Endothelial cell of umbilical vein (primary cell): Measurements from ENCODE around the gene PCID2. TPM values are rescaled to one million over a fixed set of nuclear protein-coding genes. Genes with fewer than 3 reads are reported as not detected.

Experiments
- BruUV-seq: library from RNA; stranded (reverse); fragments of 400-500 nt; replicated peaks from 2 replicates; lab custom pipeline; 2021; lab: Mats Ljungman, UMichigan
- CTCF ChIA-PET: fragments of 300-600, 350-600 bp; sonication (Branson Sonifier 250); formaldehyde crosslinking; loops from one replicate; lab custom pipeline; 2021; ENCODE audit warnings: antibody characterized with exemption, inconsistent platforms; lab: Charles Lee
- POLR2A ChIA-PET: fragments of 300-600, 350-600 bp; sonication (Branson Sonifier 250); formaldehyde crosslinking; loops from one replicate; lab custom pipeline; 2021; ENCODE audit warnings: antibody characterized with exemption, inconsistent platforms; lab: Charles Lee
- DNase-seq: peaks from one replicate; pipeline ENCODE4 v3.0.0-alpha.2; 2011; ENCODE audit warnings: low read depth, low spot score
- FAIRE-seq: peaks from 2 replicates; lab custom pipeline; 2011; peaks lifted over from hg19 to GRCh38; lab: Jason Lieb, UNC
- H2AFZ ChIP-seq: 2 replicates; pipeline ENCODE4 v1.6.0; 2012; ENCODE audit warnings: low read depth, low read length, control low read depth, inconsistent platforms
- H3K27ac ChIP-seq: 2 replicates; pipeline ENCODE4 v1.5.1; 2011; ENCODE audit warnings: low read depth, mild to moderate bottlenecking, control low read depth, low read length, moderate library complexity; ENCODE audit not compliant: insufficient read depth
- H3K27me3 ChIP-seq, 2 experiments: 2 replicates each; pipeline versions ENCODE4 v1.6.0 to v1.6.1; 2011; ENCODE audit warnings: low read length in 2 of 2, mixed read lengths in 1 of 2; ENCODE audit not compliant: control insufficient read depth in 2 of 2, insufficient read depth in 2 of 2
- H3K36me3 ChIP-seq, 2 experiments: 2 replicates in 1 of 2; 3 replicates in 1 of 2; pipeline ENCODE4 v1.5.1; 2011; ENCODE audit warnings: low read length in 2 of 2, mild to moderate bottlenecking in 1 of 2, moderate library complexity in 1 of 2; ENCODE audit not compliant: control insufficient read depth in 2 of 2, insufficient read depth in 2 of 2; ENCODE audit errors: extremely low read depth in 1 of 2
- H3K4me1 ChIP-seq: 3 replicates; pipeline ENCODE4 v1.5.1; 2011; ENCODE audit warnings: mild to moderate bottlenecking, low read length; ENCODE audit not compliant: control insufficient read depth, insufficient read depth; ENCODE audit errors: extremely low read depth
- H3K4me2 ChIP-seq: 2 replicates; pipeline ENCODE4 v1.6.1; 2011; ENCODE audit warnings: low read length, control low read depth, mixed read lengths; ENCODE audit not compliant: insufficient read depth
- H3K4me3 ChIP-seq, 3 experiments: fragments of 200-600 bp in 1 of 3; sonication (generic), shearing (Covaris generic) in 1 of 3; replicated peaks in 1 of 3; 2 replicates each; pipeline ENCODE4 v1.5.1; 2011 to 2016; ENCODE audit warnings: control low read depth in 3 of 3, low read length in 3 of 3, mild to moderate bottlenecking in 2 of 3, inconsistent platforms in 1 of 3, low read depth in 1 of 3, moderate library complexity in 1 of 3; ENCODE audit not compliant: insufficient read depth in 1 of 3
- H3K79me2 ChIP-seq: 2 replicates; pipeline ENCODE4 v1.6.0; 2012; ENCODE audit warnings: low read length, inconsistent platforms; ENCODE audit not compliant: control insufficient read depth, insufficient read depth
- H3K9ac ChIP-seq: replicated peaks from 2 replicates; pipeline ENCODE3; 2011; ENCODE audit warnings: low read length, control low read depth; ENCODE audit not compliant: insufficient read depth; ENCODE audit errors: extremely low read depth
- H3K9me1 ChIP-seq: replicated peaks from 3 replicates; pipeline ENCODE4 v1.6.0; 2011; ENCODE audit warnings: mild to moderate bottlenecking, low read length; ENCODE audit not compliant: control insufficient read depth, insufficient read depth; ENCODE audit errors: extremely low read depth
- H3K9me3 ChIP-seq: replicated peaks from 2 replicates; pipeline ENCODE4 v1.5.1; 2012; ENCODE audit warnings: low read length, inconsistent platforms; ENCODE audit not compliant: control insufficient read depth, insufficient read depth
- H4K20me1 ChIP-seq: replicated peaks from 2 replicates; pipeline ENCODE3; 2011; ENCODE audit warnings: mild to moderate bottlenecking, low read length; ENCODE audit not compliant: control insufficient read depth, insufficient read depth; ENCODE audit errors: extremely low read depth
- CTCF ChIP-seq, 2 donors: IDR thresholded peaks; 1 replicate in 1 of 2; 2 replicates in 1 of 2; pipeline ENCODE4 v1.5.1; 2011; ENCODE audit warnings: low read length in 2 of 2, mild to moderate bottlenecking in 2 of 2, moderate library complexity in 2 of 2, control low read depth in 1 of 2, inconsistent platforms in 1 of 2, low read depth in 1 of 2; ENCODE audit not compliant: insufficient read depth in 1 of 2; ENCODE audit errors: extremely low read depth in 1 of 2
- EZH2 ChIP-seq: IDR thresholded peaks from 2 replicates; pipeline ENCODE4 v1.6.1; 2012; ENCODE audit warnings: borderline replicate concordance, low read depth, mild to moderate bottlenecking, moderate library complexity, low read length, inconsistent platforms; ENCODE audit not compliant: severe bottlenecking
- FOS ChIP-seq: IDR thresholded peaks from 2 replicates; pipeline ENCODE4 v1.6.1; 2011; ENCODE audit warnings: mild to moderate bottlenecking, low read length, moderate library complexity, borderline replicate concordance; ENCODE audit not compliant: insufficient read depth
- GATA2 ChIP-seq: IDR thresholded peaks from 2 replicates; pipeline ENCODE4 v1.7.0; 2011; ENCODE audit warnings: low read depth, mild to moderate bottlenecking, moderate library complexity, mixed read lengths, low read length; ENCODE audit not compliant: insufficient read length, insufficient read depth
- JUN ChIP-seq: IDR thresholded peaks from 2 replicates; pipeline ENCODE4 v1.6.1; 2011; ENCODE audit warnings: borderline replicate concordance, low read depth; ENCODE audit not compliant: insufficient read length, insufficient read depth
- MYC ChIP-seq: IDR thresholded peaks from one replicate; pipeline ENCODE4 v1.6.1; 2011; ENCODE audit warnings: mild to moderate bottlenecking, low read depth, low read length
- POLR2A ChIP-seq: IDR thresholded peaks from 2 replicates; pipeline ENCODE4 v1.6.1; 2012; ENCODE audit warnings: low read depth, mild to moderate bottlenecking, control low read depth, low read length
- POLR2AphosphoS5 ChIP-seq: IDR thresholded peaks from 2 replicates; pipeline ENCODE4 v1.6.1; 2012; ENCODE audit warnings: low read depth, mild to moderate bottlenecking, control low read depth, low read length, moderate library complexity; ENCODE audit not compliant: insufficient read depth
- dilution Hi-C: fragments of 300-500 bp; cut with MboI; formaldehyde crosslinking; loops from one replicate; pipeline ENCODE4 v1.15.0; 2019; ENCODE audit warnings: low sequenced_read_pairs; ENCODE audit not compliant: extremely low pct_ligation_motif_present
- intact Hi-C: fragments of 100-400 bp; cut with micrococcal nuclease; formaldehyde crosslinking; loops from one replicate; pipeline ENCODE4 v1.10.0; 2022
- polyA plus RNA-seq, 4 experiments: library from polyadenylated mRNA; depleted of rRNA in 3 of 4; stranded (reverse) in 3 of 4; unstranded in 1 of 4; fragments of >200 nt; gene quantifications; 2 replicates each; pipeline versions ENCODE4 v1.2.1 to v1.2.3, GENCODE V29; 2011 to 2012; ENCODE audit warnings: missing spikeins in 1 of 4
- total RNA-seq: library from RNA; stranded (reverse); gene quantifications from 2 replicates; pipeline ENCODE4 v1.2.3, GENCODE V29; 2021
- TF ChIP-seq, protein P1 (sequence below): IDR thresholded peaks from 2 replicates; pipeline ENCODE4 v1.6.1; 2011; ENCODE audit not compliant: insufficient read depth, insufficient read length

The PCID2 gene
- total and polyA plus RNA-seq, 2 donors (not counting 3 experiments of a cell fraction or from before 2014, with no cell fraction given): 52.1 to 55.6 TPM

DNA sequence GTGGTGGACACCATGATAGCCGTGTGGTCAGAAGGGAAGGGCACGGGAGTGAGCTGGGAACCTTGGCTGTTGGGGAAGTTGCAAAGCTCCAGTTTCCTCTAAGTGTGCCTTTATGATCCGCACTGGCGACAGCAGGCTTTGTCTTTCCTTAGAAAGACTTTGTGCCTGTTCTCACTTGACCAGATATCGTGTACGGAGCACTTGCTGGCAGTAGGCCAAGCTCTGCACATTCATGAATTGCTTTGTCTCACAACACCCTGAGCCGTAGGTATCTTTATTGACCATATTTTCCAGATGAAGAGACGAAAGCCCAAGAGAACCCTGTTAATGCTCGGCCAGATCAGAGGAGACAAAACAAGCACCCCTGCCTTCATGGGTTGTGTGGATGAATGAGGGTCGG is 16.0 kb upstream of the PCID2 start:
- intact Hi-C loops (loop anchor here (5.0 kb wide), 1 partner anchor 282 kb away; no protein-coding TSS in a partner anchor), dilution Hi-C loops (no loop called here)
- Histone ChIP-seq H3K4me1 (no peaks in the 10 kb centered on the region), H4K20me1 (no peaks in the 10 kb centered on the region), H3K9ac (no peak overlapping the region), H3K9me1 (no peaks in the 10 kb centered on the region), H2AFZ (no peak overlapping the region), H3K27me3 (no peaks in the 10 kb centered on the region), H3K79me2 (peaks cover 35% of the 10 kb centered on the region), H3K27ac (no peak overlapping the region), H3K4me3 (no peak overlapping the region), H3K36me3 (peaks cover 10 to 37% of the 10 kb centered on the region in 2 experiments), H3K9me3 (no peaks in the 10 kb centered on the region), H3K4me2 (no peak overlapping the region)
- DNase-seq: no peak
- POLR2A ChIA-PET: no interaction called here
- CTCF ChIA-PET: interaction anchor here (1.6 kb wide), 1 partner anchor 30 kb away, joined by 3 read pairs; no protein-coding TSS in a partner anchor
- no peak for FAIRE-seq
- TF ChIP-seq JUN (no peak), MYC (no peak), CTCF (IDR thresholded peaks at IDR 0.05; ENCODE audit: extremely low read depth in 1 of 2, insufficient read depth in 1 of 2, low read depth in 1 of 2, low read length in 2 of 2) (no peak), FOS (no peak), POLR2A (no peak), GATA2 (no peak), POLR2AphosphoS5 (no peak), EZH2 (no peak)
- TF ChIP-seq, protein P1, sequence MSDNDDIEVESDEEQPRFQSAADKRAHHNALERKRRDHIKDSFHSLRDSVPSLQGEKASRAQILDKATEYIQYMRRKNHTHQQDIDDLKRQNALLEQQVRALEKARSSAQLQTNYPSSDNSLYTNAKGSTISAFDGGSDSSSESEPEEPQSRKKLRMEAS: no peak
- BruUV-seq: no TSS peak
